SK-N-SH (cell line): ENCODE results near the gene TRMU.

Source experiments
- EP300 ChIP-seq, 2 experiments: IDR thresholded peaks; 2 replicates each; pipeline versions ENCODE4 v1.4.0 to v1.6.1; 2012; ENCODE audit warnings: borderline replicate concordance in 1 of 2, low read depth in 1 of 2, low read length in 1 of 2
- EZH2phosphoT487 ChIP-seq: fragments of 200-600 bp; sonication (generic); IDR thresholded peaks from 2 replicates; pipeline ENCODE4 v1.6.1; 2017; ENCODE audit warnings: low read depth, mixed run types, mild to moderate bottlenecking, antibody characterized with exemption, moderate library complexity, borderline replicate concordance
- GABPA ChIP-seq: IDR thresholded peaks from 2 replicates; pipeline ENCODE4 v1.4.0; 2012; ENCODE audit warnings: low read depth, mild to moderate bottlenecking
- MXI1 ChIP-seq: IDR thresholded peaks from 2 replicates; pipeline ENCODE4 v1.6.1; 2012; ENCODE audit warnings: mild to moderate bottlenecking, low read depth, low read length, improper control_type of control experiment
- NRF1 ChIP-seq: IDR thresholded peaks from 2 replicates; pipeline ENCODE4 v1.6.1; 2012; ENCODE audit warnings: low read depth, mild to moderate bottlenecking, low read length
- SMC3 ChIP-seq: IDR thresholded peaks from 2 replicates; pipeline ENCODE4 v1.6.1; 2012; ENCODE audit warnings: low read depth, low read length, improper control_type of control experiment
- TAF1 ChIP-seq: IDR thresholded peaks from 2 replicates; pipeline ENCODE4 v1.6.1; 2012; ENCODE audit warnings: low read depth, mild to moderate bottlenecking, low read length, moderate library complexity, borderline replicate concordance
- TEAD4 ChIP-seq: IDR thresholded peaks from 2 replicates; pipeline ENCODE4 v1.4.0; 2012; ENCODE audit warnings: mild to moderate bottlenecking, borderline replicate concordance; ENCODE audit not compliant: insufficient read depth
- YY1 ChIP-seq: IDR thresholded peaks from 2 replicates; pipeline ENCODE4 v1.4.0; 2012; ENCODE audit warnings: low read depth, mild to moderate bottlenecking
- TF ChIP-seq, protein P1 (sequence below): fragments of 200-600 bp; sonication (generic); IDR thresholded peaks from 2 replicates; pipeline ENCODE4 v1.6.1; 2017; ENCODE audit warnings: antibody characterized with exemption, mild to moderate bottlenecking, moderate library complexity
- TF ChIP-seq, protein P2 (sequence below): fragments of 150-350 bp; IDR thresholded peaks from 2 replicates; pipeline ENCODE4 v1.6.1; 2017; ENCODE audit warnings: antibody characterized with exemption, low read length, low read depth, borderline replicate concordance
- TF ChIP-seq, protein P3 (sequence below): IDR thresholded peaks from 2 replicates; pipeline ENCODE4 v1.6.1; 2012; ENCODE audit warnings: mild to moderate bottlenecking, low read depth, low read length, moderate library complexity
- TF ChIP-seq, protein P4 (sequence below): IDR thresholded peaks from 2 replicates; pipeline ENCODE4 v1.4.0; 2012; ENCODE audit warnings: low read depth

DNA sequence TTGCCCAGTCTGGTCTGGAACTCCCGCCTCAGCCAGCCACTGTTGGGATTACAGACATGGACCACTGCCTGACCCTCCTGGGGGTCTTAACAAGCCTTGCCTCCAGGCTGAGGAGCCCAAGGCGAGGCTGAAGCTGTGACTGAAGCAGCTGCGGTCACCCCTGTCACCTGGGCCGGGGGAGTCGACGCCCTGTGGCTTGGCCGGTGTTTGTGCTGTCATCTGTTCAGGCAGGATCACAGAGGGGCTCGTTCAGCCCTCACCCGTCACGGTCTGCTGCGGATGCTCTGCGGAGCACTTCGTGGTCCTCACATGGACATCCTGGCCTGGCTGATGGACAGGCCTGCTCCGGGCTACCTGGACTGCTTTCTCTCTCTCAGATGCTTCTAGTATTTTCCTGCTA, 23.8 kb downstream of the TRMU start:
- TF ChIP-seq, protein P1, sequence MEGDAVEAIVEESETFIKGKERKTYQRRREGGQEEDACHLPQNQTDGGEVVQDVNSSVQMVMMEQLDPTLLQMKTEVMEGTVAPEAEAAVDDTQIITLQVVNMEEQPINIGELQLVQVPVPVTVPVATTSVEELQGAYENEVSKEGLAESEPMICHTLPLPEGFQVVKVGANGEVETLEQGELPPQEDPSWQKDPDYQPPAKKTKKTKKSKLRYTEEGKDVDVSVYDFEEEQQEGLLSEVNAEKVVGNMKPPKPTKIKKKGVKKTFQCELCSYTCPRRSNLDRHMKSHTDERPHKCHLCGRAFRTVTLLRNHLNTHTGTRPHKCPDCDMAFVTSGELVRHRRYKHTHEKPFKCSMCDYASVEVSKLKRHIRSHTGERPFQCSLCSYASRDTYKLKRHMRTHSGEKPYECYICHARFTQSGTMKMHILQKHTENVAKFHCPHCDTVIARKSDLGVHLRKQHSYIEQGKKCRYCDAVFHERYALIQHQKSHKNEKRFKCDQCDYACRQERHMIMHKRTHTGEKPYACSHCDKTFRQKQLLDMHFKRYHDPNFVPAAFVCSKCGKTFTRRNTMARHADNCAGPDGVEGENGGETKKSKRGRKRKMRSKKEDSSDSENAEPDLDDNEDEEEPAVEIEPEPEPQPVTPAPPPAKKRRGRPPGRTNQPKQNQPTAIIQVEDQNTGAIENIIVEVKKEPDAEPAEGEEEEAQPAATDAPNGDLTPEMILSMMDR = no peak
- TF ChIP-seq YY1 (no peak), NRF1 (no peak), TEAD4 (no peak), EZH2phosphoT487 (no peak), EP300 (IDR thresholded peaks at IDR 0.05; ENCODE audit: borderline replicate concordance in 1 of 2, low read depth in 1 of 2, low read length in 1 of 2) (no peak), TAF1 (no peak), SMC3 (no peak), GABPA (no peak), MXI1 (no peak)
- TF ChIP-seq, protein P2, sequence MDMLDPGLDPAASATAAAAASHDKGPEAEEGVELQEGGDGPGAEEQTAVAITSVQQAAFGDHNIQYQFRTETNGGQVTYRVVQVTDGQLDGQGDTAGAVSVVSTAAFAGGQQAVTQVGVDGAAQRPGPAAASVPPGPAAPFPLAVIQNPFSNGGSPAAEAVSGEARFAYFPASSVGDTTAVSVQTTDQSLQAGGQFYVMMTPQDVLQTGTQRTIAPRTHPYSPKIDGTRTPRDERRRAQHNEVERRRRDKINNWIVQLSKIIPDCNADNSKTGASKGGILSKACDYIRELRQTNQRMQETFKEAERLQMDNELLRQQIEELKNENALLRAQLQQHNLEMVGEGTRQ = no peak
- TF ChIP-seq, protein P3, sequence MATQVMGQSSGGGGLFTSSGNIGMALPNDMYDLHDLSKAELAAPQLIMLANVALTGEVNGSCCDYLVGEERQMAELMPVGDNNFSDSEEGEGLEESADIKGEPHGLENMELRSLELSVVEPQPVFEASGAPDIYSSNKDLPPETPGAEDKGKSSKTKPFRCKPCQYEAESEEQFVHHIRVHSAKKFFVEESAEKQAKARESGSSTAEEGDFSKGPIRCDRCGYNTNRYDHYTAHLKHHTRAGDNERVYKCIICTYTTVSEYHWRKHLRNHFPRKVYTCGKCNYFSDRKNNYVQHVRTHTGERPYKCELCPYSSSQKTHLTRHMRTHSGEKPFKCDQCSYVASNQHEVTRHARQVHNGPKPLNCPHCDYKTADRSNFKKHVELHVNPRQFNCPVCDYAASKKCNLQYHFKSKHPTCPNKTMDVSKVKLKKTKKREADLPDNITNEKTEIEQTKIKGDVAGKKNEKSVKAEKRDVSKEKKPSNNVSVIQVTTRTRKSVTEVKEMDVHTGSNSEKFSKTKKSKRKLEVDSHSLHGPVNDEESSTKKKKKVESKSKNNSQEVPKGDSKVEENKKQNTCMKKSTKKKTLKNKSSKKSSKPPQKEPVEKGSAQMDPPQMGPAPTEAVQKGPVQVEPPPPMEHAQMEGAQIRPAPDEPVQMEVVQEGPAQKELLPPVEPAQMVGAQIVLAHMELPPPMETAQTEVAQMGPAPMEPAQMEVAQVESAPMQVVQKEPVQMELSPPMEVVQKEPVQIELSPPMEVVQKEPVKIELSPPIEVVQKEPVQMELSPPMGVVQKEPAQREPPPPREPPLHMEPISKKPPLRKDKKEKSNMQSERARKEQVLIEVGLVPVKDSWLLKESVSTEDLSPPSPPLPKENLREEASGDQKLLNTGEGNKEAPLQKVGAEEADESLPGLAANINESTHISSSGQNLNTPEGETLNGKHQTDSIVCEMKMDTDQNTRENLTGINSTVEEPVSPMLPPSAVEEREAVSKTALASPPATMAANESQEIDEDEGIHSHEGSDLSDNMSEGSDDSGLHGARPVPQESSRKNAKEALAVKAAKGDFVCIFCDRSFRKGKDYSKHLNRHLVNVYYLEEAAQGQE = no peak
- TF ChIP-seq, protein P4, sequence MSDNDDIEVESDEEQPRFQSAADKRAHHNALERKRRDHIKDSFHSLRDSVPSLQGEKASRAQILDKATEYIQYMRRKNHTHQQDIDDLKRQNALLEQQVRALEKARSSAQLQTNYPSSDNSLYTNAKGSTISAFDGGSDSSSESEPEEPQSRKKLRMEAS = no peak
